Loucy (cell line): ENCODE results near the gene CYP2D6.

Experiments
- CTCF ChIP-seq: fragments of 200-600 bp; sonication (generic); conservative IDR thresholded peaks from 2 replicates; pipeline ENCODE4 v1.5.1; 2014; ENCODE audit warnings: mild to moderate bottlenecking, antibody characterized with exemption, low read length
- EZH2phosphoT487 ChIP-seq: fragments of 200-600 bp; IDR thresholded peaks from 2 replicates; pipeline ENCODE4 v1.6.1; 2018; ENCODE audit warnings: antibody characterized with exemption, mild to moderate bottlenecking, moderate library complexity, borderline replicate concordance

GRCh38 chr22:42152661-42153270 is 22.2 kb upstream of the CYP2D6 start:
- TF ChIP-seq CTCF (no peak), EZH2phosphoT487 (no peak)
